ENCODE measurements around the gene SBF2.
"Not testable (repeated sequence)": the region's sequence is repeated elsewhere in the genome, so short reads cannot be mapped to it uniquely, and the experiment has no call there.

DNA sequence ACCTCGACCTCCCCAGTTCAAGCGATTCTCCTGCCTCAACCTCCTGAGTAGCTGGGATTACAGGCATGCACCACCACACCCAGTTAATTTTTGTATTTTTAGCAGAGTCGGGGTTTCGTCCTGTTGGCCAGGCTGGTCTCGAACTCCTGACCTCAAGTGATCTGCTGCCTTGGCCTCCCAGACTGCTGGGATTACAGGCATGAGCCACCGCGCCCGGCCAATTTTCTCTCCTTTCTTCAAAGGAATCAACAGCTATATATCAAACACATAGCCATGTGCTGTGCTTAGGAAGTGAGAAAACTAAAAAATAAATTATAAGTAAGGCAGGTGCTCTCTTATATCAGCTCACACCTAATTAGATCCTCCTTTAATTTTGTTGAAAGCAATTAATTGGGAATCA lies 164.8 kb downstream of the SBF2 start:
- TF ChIP-seq, protein P1, sequence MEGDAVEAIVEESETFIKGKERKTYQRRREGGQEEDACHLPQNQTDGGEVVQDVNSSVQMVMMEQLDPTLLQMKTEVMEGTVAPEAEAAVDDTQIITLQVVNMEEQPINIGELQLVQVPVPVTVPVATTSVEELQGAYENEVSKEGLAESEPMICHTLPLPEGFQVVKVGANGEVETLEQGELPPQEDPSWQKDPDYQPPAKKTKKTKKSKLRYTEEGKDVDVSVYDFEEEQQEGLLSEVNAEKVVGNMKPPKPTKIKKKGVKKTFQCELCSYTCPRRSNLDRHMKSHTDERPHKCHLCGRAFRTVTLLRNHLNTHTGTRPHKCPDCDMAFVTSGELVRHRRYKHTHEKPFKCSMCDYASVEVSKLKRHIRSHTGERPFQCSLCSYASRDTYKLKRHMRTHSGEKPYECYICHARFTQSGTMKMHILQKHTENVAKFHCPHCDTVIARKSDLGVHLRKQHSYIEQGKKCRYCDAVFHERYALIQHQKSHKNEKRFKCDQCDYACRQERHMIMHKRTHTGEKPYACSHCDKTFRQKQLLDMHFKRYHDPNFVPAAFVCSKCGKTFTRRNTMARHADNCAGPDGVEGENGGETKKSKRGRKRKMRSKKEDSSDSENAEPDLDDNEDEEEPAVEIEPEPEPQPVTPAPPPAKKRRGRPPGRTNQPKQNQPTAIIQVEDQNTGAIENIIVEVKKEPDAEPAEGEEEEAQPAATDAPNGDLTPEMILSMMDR (IDR thresholded peaks at IDR 0.05), result not testable (repeated sequence)
- TF ChIP-seq POLR2A, POLR2AphosphoS5 (IDR thresholded peaks at IDR 0.05): not testable (repeated sequence)
